Measurements from ENCODE around the gene PLEKHG2.
"Not testable (repeated sequence)": the region's sequence is repeated elsewhere in the genome, so short reads cannot be mapped to it uniquely, and the experiment has no call there.

The PLEKHG2 gene

DNA sequence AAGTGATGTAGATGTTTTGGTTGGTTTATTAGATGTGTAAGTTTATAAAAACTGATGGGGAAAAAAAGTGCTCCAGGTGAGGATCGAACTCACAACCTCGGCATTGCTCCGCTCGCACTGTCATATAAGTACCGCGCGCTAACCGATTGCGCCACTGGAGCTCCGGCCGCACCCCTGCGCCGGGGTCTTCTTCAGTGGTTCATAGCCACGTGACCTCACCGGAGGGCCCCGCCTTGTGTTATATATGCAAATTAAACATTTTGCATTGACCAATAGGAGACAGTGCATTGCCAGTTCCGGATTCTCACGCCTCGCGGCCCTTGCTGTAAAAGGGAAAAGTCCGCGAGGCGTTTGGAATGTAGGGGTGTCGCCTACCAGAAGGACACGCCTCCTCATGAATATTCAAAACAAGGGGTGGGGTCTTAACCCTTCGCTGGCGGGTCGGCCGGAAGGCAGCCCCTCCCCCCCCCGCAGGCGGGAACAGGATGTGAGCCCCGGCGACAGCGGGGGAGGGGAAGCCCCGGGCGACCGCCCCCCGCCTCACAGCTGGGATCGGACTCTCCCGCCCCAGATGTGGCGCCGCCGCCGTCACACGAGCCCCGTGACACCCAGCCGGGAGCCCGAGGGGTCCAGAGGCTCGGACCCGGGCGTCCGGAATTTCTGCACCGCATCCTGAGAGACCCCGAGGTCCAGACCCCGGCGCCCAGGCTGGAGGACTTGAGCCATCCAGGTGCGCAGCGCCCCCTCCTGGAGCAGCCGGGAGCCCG, at the start of gene PLEKHG2:
Gene PLEKHG2 (plus strand): TSS at position 570 of the 767 bp plus-strand sequence. CDS start 1,418 bp downstream, outside the sequence.
- peak; percentile 94 for DNase-seq (ENCODE audit: low spot score)

- DNase-seq (ENCODE audit: low spot score), result peak; percentile 58
These were observed 49.5 kb upstream of the PLEKHG2 start for GRCh38 chr19:39362682-39363657.

DNA sequence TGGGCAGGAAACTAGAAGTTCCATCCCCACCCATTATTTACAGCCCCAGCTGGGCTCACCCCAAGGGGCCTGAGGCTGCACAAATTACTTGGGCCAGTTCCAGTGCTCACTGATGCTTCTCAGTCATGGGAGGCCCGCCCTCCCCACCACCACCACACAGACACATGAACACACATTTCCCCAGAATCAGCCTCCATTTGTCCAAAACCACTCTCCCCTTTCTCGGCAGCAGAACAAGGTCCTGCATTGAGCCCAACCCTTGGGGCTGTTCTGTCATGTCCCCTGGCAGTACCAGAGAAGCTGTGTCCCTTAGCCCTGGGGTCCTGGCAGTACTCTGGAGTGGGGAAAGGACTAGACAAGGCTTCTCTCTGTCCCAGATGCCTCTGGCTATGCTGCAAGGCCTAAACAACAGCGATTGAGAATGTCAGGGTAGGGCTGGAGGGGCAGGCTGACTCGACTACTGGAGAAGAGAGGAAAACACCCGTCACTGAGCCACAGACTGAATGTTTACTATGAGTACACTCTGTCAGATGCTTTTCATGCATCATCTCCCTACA, 48.5 kb upstream of the PLEKHG2 start:
- peak; percentile 42 for DNase-seq (ENCODE audit: low spot score)

GRCh38 chr19:39365531-39365930, 46.9 kb upstream of the PLEKHG2 start:
- no peak for DNase-seq (ENCODE audit: low spot score)

- DNase-seq (ENCODE audit: low spot score), result no peak
These were observed 43.3 kb upstream of the PLEKHG2 start for GRCh38 chr19:39369200-39369599.

GRCh38 chr19:39370735-39371134, 41.7 kb upstream of the PLEKHG2 start:
- no peak for DNase-seq (ENCODE audit: low spot score)

DNA sequence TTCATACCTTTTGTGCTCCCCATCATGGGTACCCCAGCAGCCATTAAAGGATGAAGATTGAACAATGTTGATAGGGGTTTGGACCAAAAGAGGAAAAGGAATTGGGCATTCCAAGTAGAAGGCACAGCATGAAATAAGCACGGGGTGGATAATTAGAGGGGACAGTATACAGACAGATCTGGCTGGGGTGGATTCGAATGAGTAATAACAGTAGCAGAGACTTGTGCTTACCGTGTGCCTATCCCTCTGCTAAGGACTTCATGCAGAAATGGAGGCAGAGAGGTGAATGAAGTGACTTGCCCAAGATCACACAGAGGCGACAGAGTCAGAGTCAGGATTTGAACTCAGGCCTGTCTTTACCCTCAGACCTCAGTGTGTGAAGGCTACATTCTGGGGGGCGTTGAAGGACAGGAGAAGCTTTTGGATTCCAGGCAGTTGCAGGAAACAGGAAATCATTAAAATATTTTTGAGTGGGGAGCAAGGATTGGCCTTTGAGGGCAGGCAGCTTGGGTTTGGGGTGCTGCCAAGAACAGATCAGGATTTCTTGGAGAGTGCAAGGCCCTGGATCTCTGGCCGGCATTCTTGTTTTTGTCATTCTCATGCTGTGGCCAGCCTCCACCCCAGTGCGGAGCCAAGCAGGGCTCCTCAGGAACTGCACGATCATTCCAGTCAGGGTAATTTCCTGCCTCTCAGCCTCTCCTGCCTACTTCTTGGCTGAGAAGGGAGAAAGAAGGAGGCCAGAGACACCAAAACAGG, 40.2 kb upstream of the PLEKHG2 start:
- DNase-seq (ENCODE audit: low spot score), result peak; percentile 96

- DNase-seq (ENCODE audit: low spot score), result peak; percentile 29
These were observed 39.5 kb upstream of the PLEKHG2 start for GRCh38 chr19:39372941-39373340.

DNA sequence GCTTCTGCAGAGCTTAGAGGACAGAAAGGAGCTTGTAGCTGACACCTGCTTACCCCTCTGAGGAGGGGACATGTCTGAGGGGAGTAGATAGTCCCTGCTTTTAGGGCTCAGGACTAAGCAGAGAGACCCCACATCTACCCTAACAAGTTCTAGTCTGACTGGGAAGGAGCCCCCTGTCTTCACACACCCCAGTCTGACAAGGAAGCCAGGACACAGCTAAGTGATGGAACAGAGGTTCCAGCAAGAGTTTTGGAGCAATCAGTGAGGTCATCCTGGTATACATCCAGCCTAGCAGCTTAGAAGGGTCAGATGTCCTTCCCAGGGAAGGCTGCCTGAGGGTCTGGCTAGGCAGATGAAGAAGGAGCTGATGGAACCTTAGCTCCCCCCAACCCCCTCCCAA, 36.5 kb upstream of the PLEKHG2 start:
- DNase-seq (ENCODE audit: low spot score), result no peak

DNA sequence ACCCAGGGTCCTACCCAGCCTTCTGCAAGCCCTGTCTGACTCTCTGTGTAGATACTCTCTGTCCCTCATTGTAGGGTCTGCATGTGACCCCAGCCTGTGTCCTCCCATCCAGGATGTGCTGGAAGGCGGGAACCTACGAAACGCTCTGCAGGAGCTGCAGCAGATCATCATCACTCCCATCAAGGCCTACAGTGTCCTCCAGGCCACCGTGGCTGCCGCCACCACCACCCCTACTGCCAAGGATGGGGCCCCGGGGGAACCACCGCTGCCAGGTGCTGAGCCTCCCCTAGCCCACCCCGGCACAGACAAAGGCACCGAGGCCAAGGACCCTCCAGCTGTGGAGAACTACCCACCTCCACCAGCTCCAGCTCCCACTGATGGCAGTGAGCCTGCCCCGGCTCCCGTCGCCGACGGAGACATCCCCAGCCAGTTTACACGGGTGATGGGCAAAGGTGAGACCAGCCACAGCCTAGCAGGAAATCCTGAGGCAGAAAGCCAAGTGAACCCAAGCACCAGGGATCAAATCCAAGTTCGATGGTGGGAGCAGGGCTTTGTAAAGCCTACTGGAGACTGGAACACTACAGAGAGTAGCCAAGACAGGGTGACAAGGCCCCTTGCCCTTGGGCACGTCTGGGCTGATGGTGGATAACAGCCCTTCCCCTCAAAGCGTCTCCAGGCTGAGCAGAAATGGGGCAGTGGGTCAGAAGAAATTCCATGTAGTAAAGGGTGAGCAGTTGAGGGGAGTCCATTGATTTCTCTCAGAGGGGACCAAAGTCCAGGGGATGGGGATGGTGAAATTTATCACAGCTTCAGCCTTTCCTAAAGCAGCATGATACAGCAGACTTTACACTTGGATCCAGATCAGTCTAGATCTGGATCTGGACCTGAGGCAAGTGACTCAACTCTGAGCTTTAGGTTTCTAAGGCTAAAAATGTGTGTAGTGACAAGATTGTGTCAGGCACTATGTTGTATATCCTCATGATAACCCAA, 34.8 kb upstream of the PLEKHG2 start:
- no peak for DNase-seq (ENCODE audit: low spot score)

GRCh38 chr19:39379366-39379765, 33.1 kb upstream of the PLEKHG2 start:
- DNase-seq (ENCODE audit: low spot score), result not testable (repeated sequence)

DNA sequence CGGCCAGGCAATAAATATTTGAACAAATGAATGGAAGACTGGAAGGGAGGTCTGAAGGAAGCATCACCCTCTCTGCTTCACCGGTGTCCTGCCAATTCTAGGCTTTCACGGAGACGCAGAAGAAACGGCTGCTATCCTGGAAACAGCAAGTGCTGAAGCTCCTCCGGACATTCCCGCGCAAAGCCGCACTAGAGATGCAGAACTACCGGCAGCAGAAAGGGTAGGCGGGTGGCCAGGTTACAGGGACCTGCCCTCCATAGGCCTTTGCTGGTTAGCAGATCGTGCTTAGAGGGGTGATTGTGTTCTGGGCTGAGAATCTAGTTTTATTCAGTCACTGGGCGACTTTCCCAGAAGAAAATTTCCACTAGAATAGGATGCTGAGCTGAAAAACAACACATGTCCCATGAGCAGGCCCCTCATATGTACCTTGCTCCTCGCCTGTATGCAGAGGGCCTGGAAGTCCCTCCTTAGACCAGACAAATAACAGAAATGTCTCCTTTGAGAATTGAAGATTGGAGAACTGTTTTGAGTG, 32.5 kb upstream of the PLEKHG2 start:
- no peak for DNase-seq (ENCODE audit: low spot score)

- no peak for DNase-seq (ENCODE audit: low spot score)
These were observed 31.7 kb upstream of the PLEKHG2 start for GRCh38 chr19:39380521-39381502.

DNA sequence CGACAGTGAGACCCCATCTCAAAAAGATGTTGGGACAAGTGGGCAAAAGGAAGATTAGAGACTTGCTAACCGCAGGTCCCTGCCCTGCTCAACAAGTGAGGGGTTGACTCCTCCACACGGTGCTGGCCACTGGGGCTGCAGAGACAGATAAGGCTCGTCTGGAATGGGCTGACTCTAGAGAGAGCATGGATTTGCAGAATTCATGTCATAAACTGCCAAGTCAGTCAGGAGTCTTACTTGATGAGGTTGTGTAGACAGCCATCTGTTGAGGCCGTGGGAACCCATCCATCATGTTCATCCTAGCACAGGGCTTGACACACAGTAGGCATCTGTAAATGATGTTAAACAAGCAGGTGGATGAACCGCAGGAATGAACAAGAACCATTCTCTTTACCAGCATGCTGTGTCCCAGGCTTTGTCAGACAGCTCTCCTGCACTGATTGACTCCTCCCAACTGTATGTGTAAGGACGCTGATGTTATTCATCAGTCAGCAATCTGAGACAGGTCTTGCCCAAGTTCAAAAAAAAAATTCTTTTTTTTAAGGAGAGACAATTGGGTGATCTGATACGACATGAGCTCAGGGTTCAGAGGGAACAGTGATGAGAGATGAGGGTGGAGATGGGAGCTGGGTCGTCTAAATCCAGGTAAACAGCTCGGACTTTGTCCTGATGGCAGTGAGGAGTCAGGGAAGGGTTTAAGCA, 30.4 kb upstream of the PLEKHG2 start:
- DNase-seq (ENCODE audit: low spot score), result no peak

GRCh38 chr19:39382991-39383828, 29.3 kb upstream of the PLEKHG2 start:
- DNase-seq (ENCODE audit: low spot score), result no peak

- DNase-seq (ENCODE audit: low spot score), result no peak
These were observed 27.5 kb upstream of the PLEKHG2 start for GRCh38 chr19:39384839-39385568.
